IMR-90 (cell line): ENCODE results near the gene TBC1D10A.

Source experiments
- CEBPB ChIP-seq: IDR thresholded peaks from 2 replicates; pipeline ENCODE4 v1.6.1; 2012; ENCODE audit warnings: low read depth, low read length, improper control_type of control experiment
- CTCF ChIP-seq: conservative IDR thresholded peaks from 2 replicates; pipeline ENCODE4 v1.5.1; 2012; ENCODE audit warnings: mild to moderate bottlenecking, low read depth, low read length, improper control_type of control experiment
- ELK1 ChIP-seq: fragments of 150-350 bp; IDR thresholded peaks from 2 replicates; pipeline ENCODE4 v1.6.1; 2016; ENCODE audit warnings: low read depth, mild to moderate bottlenecking, low read length, moderate library complexity, borderline replicate concordance
- MAFK ChIP-seq: IDR thresholded peaks from 2 replicates; pipeline ENCODE4 v1.6.1; 2012; ENCODE audit warnings: low read depth, low read length, improper control_type of control experiment
- NFE2L2 ChIP-seq: fragments of 150-350 bp; IDR thresholded peaks from 2 replicates; pipeline ENCODE4 v1.6.1; 2016; ENCODE audit warnings: low read depth, mild to moderate bottlenecking, low read length
- POLR2A ChIP-seq: IDR thresholded peaks from 2 replicates; pipeline ENCODE4 v1.6.1; 2012; ENCODE audit warnings: mild to moderate bottlenecking, low read depth, low read length
- RAD21 ChIP-seq: IDR thresholded peaks from 2 replicates; pipeline ENCODE4 v1.6.1; 2012; ENCODE audit warnings: low read length, improper control_type of control experiment
- RFX5 ChIP-seq: IDR thresholded peaks from 2 replicates; pipeline ENCODE4 v1.8.0; 2012; ENCODE audit warnings: low read depth, mild to moderate bottlenecking, low read length, moderate library complexity
- SMC3 ChIP-seq: fragments of 150-350 bp; IDR thresholded peaks from 2 replicates; pipeline ENCODE4 v1.6.1; 2016; ENCODE audit warnings: low read depth, mild to moderate bottlenecking, antibody characterized with exemption, low read length, moderate library complexity
- USF2 ChIP-seq: fragments of 150-350 bp; IDR thresholded peaks from 2 replicates; pipeline ENCODE4 v1.6.1; 2017; ENCODE audit warnings: mild to moderate bottlenecking, antibody characterized with exemption, low read length, low read depth

GRCh38 chr22:30283342-30283741 lies 43.4 kb downstream of the TBC1D10A start:
- TF ChIP-seq CTCF (no peak), RFX5 (no peak), ELK1 (no peak), SMC3 (no peak), USF2 (no peak), NFE2L2 (no peak), POLR2A (no peak), MAFK (no peak), RAD21 (no peak), CEBPB (no peak)
